Measurements from ENCODE around the gene CEP44. TPM values are rescaled to one million over a fixed set of nuclear protein-coding genes. Genes with fewer than 3 reads are reported as not detected.
A peak's percentile ranks its signal among the peaks of the same experiment; 100 is the strongest.

CEP44 gene
- total RNA-seq, 1 experiment from 2014 or later = 15.3 TPM

DNA sequence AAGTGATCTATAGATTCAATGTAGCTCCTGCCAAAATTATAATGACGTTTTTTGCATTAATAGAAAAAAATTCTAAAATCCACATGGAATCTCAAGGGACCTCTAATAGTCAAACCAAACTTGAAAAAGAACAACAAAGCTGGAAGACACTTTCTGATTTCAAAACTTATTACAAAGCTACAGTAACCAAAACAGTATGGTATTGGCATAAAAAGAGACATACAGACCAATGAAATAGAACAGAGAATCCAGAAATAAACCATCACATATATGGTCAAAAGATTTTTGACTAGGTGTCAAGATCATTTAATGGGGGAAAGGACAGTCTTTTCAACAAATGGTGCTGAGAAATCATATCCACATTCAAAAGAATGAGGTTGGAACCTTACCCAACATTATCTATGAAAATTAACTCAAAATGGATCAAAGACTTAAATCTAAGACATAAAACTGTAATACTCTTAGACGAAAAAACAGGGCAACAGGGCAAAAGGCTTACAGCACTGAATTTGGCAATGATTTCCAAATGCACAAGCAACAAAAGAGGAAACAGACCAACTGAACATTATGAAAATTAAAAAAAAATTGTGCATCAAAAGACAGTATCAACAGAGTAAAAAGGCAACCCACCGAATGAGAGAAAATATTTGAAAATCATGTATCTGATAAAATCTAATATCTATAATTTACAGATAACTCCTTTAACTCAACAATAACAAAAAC, 4.1 kb upstream of the CEP44 start:
- H3K4me1 Mint-ChIP-seq (ENCODE audit: insufficient read depth, unreplicated experiment) = peaks cover 15% of the 10 kb centered on the region
- TF ChIP-seq CTCF (IDR thresholded peaks at IDR 0.05; ENCODE audit: unreplicated experiment) = no peak
- no peaks in the 10 kb centered on the region for H3K9me3 Mint-ChIP-seq (ENCODE audit: unreplicated experiment)
- H3K27ac Mint-ChIP-seq (ENCODE audit: low read depth, unreplicated experiment) = no peak overlapping the region
- CTCF ChIA-PET = interaction anchor here (0.6 kb wide), 2 partner anchors 308 to 919 kb away, joined by 3 read pairs; no protein-coding TSS in a partner anchor
- no peak for DNase-seq (ENCODE audit: unreplicated experiment)
- H3K27me3 Mint-ChIP-seq (ENCODE audit: insufficient read depth, unreplicated experiment) = no peaks in the 10 kb centered on the region
- H3K36me3 Mint-ChIP-seq (ENCODE audit: insufficient read depth, unreplicated experiment) = peaks cover 8% of the 10 kb centered on the region
- POLR2A ChIA-PET = interaction anchor here (0.8 kb wide), 2 partner anchors 13 to 18 kb away, joined by 3 read pairs; no protein-coding TSS in a partner anchor
- H3K4me3 Mint-ChIP-seq (ENCODE audit: unreplicated experiment) = no peak overlapping the region
- no TSS peak for BruUV-seq (replicated peaks)
- intact Hi-C loops (cut with micrococcal nuclease) = no loop called here

DNA sequence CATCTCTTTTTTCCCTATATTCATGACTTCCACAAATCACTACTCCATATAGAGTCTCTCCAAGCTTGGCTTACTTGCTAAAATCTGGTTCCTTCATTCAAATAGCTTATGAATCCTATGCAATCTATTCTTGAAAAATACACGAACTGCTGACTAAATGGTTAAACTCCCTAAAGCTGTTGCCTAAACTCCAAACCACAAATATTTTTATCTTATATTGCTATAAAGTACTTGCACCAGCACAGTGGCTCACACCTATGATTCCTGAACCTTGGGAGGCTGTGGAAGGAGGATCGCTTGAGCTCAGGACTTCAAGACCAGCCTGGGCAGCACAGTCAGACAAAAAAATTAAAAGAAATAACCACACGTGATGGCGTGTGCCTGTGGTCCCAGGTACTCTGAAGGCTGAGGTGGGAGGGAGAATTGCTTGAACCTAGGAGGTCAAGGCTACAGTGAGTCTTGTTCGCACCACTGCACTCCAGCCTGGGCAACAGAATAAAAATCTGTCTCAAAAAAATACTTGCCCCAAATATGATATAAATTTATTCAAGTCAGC, 2.5 kb upstream of the CEP44 start:
- H3K27me3 Mint-ChIP-seq (ENCODE audit: insufficient read depth, unreplicated experiment) = no peaks in the 10 kb centered on the region
- H3K27ac Mint-ChIP-seq (ENCODE audit: low read depth, unreplicated experiment) = peak overlapping the region; percentile 98
- DNase-seq (ENCODE audit: unreplicated experiment) = no peak
- H3K36me3 Mint-ChIP-seq (ENCODE audit: insufficient read depth, unreplicated experiment) = peaks cover 8% of the 10 kb centered on the region
- BruUV-seq (replicated peaks) = no TSS peak
- peaks cover 30% of the 10 kb centered on the region for H3K4me1 Mint-ChIP-seq (ENCODE audit: insufficient read depth, unreplicated experiment)
- H3K4me3 Mint-ChIP-seq (ENCODE audit: unreplicated experiment) = peak overlapping the region; percentile 99
- intact Hi-C loops (cut with micrococcal nuclease) = no loop called here
- TF ChIP-seq CTCF (IDR thresholded peaks at IDR 0.05; ENCODE audit: unreplicated experiment) = no peak
- ChIA-PET POLR2A (interaction anchor here (2.0 to 5.1 kb wide), 3 partner anchors 16 to 947 kb away, joined by 9 to 66 read pairs (median 35); partner anchors contain the start of genes HMGB2 and SAP30), CTCF (interaction anchor here (0.6 kb wide), 1 partner anchor 536 kb away, joined by 3 read pairs; no protein-coding TSS in a partner anchor)
- no peaks in the 10 kb centered on the region for H3K9me3 Mint-ChIP-seq (ENCODE audit: unreplicated experiment)

DNA sequence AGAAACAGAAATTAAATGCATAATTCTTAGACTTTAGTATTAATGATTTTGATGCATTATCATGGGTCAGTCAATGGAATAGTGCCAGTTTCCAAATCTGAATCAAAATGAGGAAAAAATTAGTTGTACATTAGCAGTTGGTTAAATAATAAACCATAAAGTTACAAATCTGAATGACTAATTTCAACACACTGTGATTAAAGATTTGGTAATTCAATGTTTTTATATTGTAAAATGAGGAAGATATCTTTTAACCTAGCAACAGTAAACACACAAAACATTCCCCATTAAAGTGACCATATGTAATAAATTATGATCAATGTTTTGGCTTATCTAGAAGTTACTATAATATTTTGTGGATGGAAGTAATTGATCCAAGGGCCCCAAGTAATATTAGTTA, 1.8 kb upstream of the CEP44 start:
- no peak for DNase-seq (ENCODE audit: unreplicated experiment)
- BruUV-seq (replicated peaks) = no TSS peak
- POLR2A ChIA-PET = interaction anchor here (2.0 to 5.1 kb wide), 6 partner anchors 16 to 948 kb away, joined by 9 to 66 read pairs (median 24); partner anchors contain the start of genes HMGB2 and SAP30
- CTCF ChIA-PET = no interaction called here
- Mint-ChIP-seq H3K27ac (ENCODE audit: low read depth, unreplicated experiment) (peak overlapping the region; percentile 98), H3K9me3 (ENCODE audit: unreplicated experiment) (no peaks in the 10 kb centered on the region), H3K4me1 (ENCODE audit: insufficient read depth, unreplicated experiment) (peaks cover 33% of the 10 kb centered on the region), H3K27me3 (ENCODE audit: insufficient read depth, unreplicated experiment) (no peaks in the 10 kb centered on the region), H3K36me3 (ENCODE audit: insufficient read depth, unreplicated experiment) (peaks cover 8% of the 10 kb centered on the region), H3K4me3 (ENCODE audit: unreplicated experiment) (peak overlapping the region; percentile 99)
- intact Hi-C loops (cut with micrococcal nuclease) = no loop called here
- no peak for TF ChIP-seq CTCF (IDR thresholded peaks at IDR 0.05; ENCODE audit: unreplicated experiment)

GRCh38 chr4:174282836-174283506, 740 bp upstream of the CEP44 start:
- Mint-ChIP-seq H3K4me3 (ENCODE audit: unreplicated experiment) (peak overlapping the region; percentile 99), H3K27me3 (ENCODE audit: insufficient read depth, unreplicated experiment) (no peaks in the 10 kb centered on the region), H3K36me3 (ENCODE audit: insufficient read depth, unreplicated experiment) (peaks cover 8% of the 10 kb centered on the region), H3K4me1 (ENCODE audit: insufficient read depth, unreplicated experiment) (peaks cover 38% of the 10 kb centered on the region), H3K9me3 (ENCODE audit: unreplicated experiment) (no peaks in the 10 kb centered on the region), H3K27ac (ENCODE audit: low read depth, unreplicated experiment) (peak overlapping the region; percentile 98)
- TSS peak; percentile 62 for BruUV-seq (replicated peaks)
- ChIA-PET CTCF (interaction anchor here (0.6 to 1.8 kb wide), 2 partner anchors 59 to 995 kb away, joined by 3 to 6 read pairs; no protein-coding TSS in a partner anchor), POLR2A (interaction anchor here (0.9 to 5.1 kb wide), 25 partner anchors 9 to 952 kb away, joined by 3 to 66 read pairs (median 7); partner anchors contain the start of genes HMGB2 and SAP30)
- peak; percentile 97 for DNase-seq (ENCODE audit: unreplicated experiment)
- no peak for TF ChIP-seq CTCF (IDR thresholded peaks at IDR 0.05; ENCODE audit: unreplicated experiment)
- intact Hi-C loops (cut with micrococcal nuclease) = loop anchor here (1.0 kb wide), 1 partner anchor 61 kb away; no protein-coding TSS in a partner anchor

Data from MCF 10A (cell line).